Measurements from ENCODE around the gene HMBS.

Gene HMBS

DNA sequence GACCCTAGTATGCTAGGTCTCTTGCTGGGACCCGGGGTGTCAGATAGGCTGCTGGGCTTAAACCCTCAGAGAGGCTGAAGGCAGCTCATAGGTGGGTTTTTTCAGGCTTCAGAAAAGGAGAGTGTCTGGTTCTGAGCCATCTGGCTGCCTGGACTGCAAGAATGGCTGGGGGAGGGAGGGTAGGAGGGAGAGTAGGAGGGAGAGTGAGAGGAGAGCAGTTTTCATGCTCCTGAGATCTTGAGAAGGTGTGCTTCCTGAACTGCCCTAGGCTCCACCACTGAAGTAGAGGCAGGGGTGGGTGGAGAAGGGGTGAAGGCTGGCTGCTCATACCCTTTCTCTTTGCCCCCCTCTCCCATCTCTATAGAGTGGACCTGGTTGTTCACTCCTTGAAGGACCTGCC, 4.6 kb downstream of the HMBS start:
- no peak overlapping the region for H3K27ac ChIP-seq (ENCODE audit: low read depth, low read length)
- peaks cover 15% of the 10 kb centered on the region for H3K79me1 ChIP-seq (ENCODE audit: low read length)
- H3K4me3 ChIP-seq (ENCODE audit: low read depth, low read length): no peak overlapping the region
- H3K9me3 ChIP-seq (ENCODE audit: insufficient read depth, low read depth, low read length): no peaks in the 10 kb centered on the region
- no peak overlapping the region for H2BK5ac ChIP-seq (ENCODE audit: low read depth, low read length, poor library complexity)
- H3K4me1 ChIP-seq (ENCODE audit: control insufficient read depth in 1 of 2, insufficient read depth in 2 of 2, low read length in 2 of 2): peaks cover 14 to 19% of the 10 kb centered on the region in 2 experiments
- H3K14ac ChIP-seq (ENCODE audit: low read length): no peak overlapping the region
- WGBS (ENCODE audit: extremely low coverage, insufficient coverage, insufficient read length): no CpG with 5 or more reads among the region's 1 CpG
- H2AK5ac ChIP-seq (ENCODE audit: low read length): no peak overlapping the region
- no peak overlapping the region for H3K9ac ChIP-seq (ENCODE audit: low read length)
- H3K4ac ChIP-seq (ENCODE audit: low read depth, low read length): no peak overlapping the region
- no peak overlapping the region for H2BK12ac ChIP-seq (ENCODE audit: low read length)
- no peak overlapping the region for H3K23ac ChIP-seq (ENCODE audit: low read length)
- H3K79me2 ChIP-seq (ENCODE audit: control insufficient read depth, insufficient read depth, low read length, poor library complexity): peaks cover 19% of the 10 kb centered on the region
- no peak overlapping the region for H3K4me2 ChIP-seq (ENCODE audit: low read length)
- H3K18ac ChIP-seq (ENCODE audit: low read length): no peak overlapping the region
- H3K36me3 ChIP-seq (ENCODE audit: control insufficient read depth in 1 of 2, insufficient read depth in 2 of 2, low read length in 2 of 2): peaks cover 22% of the 10 kb centered on the region in 2 experiments
- H4K8ac ChIP-seq (ENCODE audit: low read depth, low read length): no peak overlapping the region
- H2BK120ac ChIP-seq (ENCODE audit: insufficient read depth, low read length, poor library complexity): no peak overlapping the region
- H3K27me3 ChIP-seq (ENCODE audit: insufficient read depth, low read length): no peaks in the 10 kb centered on the region
- DNase-seq: no peak
- no peak overlapping the region for H4K12ac ChIP-seq (ENCODE audit: low read depth, low read length)
- H4K91ac ChIP-seq (ENCODE audit: low read depth, low read length): no peak overlapping the region
- no peak overlapping the region for H2AFZ ChIP-seq (ENCODE audit: insufficient read depth, low read length, poor library complexity)

DNA sequence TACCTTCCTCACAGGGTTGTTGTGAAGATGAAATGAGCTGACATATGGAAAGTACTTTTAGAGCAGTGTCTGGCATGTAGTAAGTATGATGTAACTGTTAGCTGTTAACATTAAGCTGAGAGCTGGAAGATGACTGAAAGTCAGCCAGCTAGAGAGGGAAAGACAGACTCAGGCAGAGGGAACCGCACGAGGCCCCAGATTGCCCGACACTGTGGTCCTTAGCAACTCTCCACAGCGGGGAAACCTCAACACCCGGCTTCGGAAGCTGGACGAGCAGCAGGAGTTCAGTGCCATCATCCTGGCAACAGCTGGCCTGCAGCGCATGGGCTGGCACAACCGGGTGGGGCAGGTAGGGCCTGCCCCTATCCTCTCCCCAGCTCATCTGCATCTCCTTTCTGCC, 6.5 kb downstream of the HMBS start:
- Histone ChIP-seq H3K79me2 (ENCODE audit: control insufficient read depth, insufficient read depth, low read length, poor library complexity) (peaks cover 21% of the 10 kb centered on the region), H4K91ac (ENCODE audit: low read depth, low read length) (no peak overlapping the region), H2BK120ac (ENCODE audit: insufficient read depth, low read length, poor library complexity) (no peak overlapping the region), H3K27ac (ENCODE audit: low read depth, low read length) (no peak overlapping the region), H3K18ac (ENCODE audit: low read length) (no peak overlapping the region), H3K79me1 (ENCODE audit: low read length) (peaks cover 14% of the 10 kb centered on the region), H2AK5ac (ENCODE audit: low read length) (no peak overlapping the region), H3K4me1 (ENCODE audit: control insufficient read depth in 1 of 2, insufficient read depth in 2 of 2, low read length in 2 of 2) (peaks cover 8 to 12% of the 10 kb centered on the region in 2 experiments), H3K9me3 (ENCODE audit: insufficient read depth, low read depth, low read length) (no peaks in the 10 kb centered on the region), H4K8ac (ENCODE audit: low read depth, low read length) (no peak overlapping the region), H3K4ac (ENCODE audit: low read depth, low read length) (no peak overlapping the region), H2BK12ac (ENCODE audit: low read length) (no peak overlapping the region), H3K4me3 (ENCODE audit: low read depth, low read length) (no peak overlapping the region), H3K4me2 (ENCODE audit: low read length) (no peak overlapping the region), H3K27me3 (ENCODE audit: insufficient read depth, low read length) (no peaks in the 10 kb centered on the region), H4K12ac (ENCODE audit: low read depth, low read length) (no peak overlapping the region), H3K36me3 (ENCODE audit: control insufficient read depth in 1 of 2, insufficient read depth in 2 of 2, low read length in 2 of 2) (peaks cover 22% of the 10 kb centered on the region in 2 experiments), H2AFZ (ENCODE audit: insufficient read depth, low read length, poor library complexity) (no peak overlapping the region), H2BK5ac (ENCODE audit: low read depth, low read length, poor library complexity) (no peak overlapping the region), H3K14ac (ENCODE audit: low read length) (no peak overlapping the region), H3K9ac (ENCODE audit: low read length) (no peak overlapping the region), H3K23ac (ENCODE audit: low read length) (no peak overlapping the region)
- no peak for DNase-seq
- no CpG with 5 or more reads among the region's 9 CpGs for WGBS (ENCODE audit: extremely low coverage, insufficient coverage, insufficient read length)

DNA sequence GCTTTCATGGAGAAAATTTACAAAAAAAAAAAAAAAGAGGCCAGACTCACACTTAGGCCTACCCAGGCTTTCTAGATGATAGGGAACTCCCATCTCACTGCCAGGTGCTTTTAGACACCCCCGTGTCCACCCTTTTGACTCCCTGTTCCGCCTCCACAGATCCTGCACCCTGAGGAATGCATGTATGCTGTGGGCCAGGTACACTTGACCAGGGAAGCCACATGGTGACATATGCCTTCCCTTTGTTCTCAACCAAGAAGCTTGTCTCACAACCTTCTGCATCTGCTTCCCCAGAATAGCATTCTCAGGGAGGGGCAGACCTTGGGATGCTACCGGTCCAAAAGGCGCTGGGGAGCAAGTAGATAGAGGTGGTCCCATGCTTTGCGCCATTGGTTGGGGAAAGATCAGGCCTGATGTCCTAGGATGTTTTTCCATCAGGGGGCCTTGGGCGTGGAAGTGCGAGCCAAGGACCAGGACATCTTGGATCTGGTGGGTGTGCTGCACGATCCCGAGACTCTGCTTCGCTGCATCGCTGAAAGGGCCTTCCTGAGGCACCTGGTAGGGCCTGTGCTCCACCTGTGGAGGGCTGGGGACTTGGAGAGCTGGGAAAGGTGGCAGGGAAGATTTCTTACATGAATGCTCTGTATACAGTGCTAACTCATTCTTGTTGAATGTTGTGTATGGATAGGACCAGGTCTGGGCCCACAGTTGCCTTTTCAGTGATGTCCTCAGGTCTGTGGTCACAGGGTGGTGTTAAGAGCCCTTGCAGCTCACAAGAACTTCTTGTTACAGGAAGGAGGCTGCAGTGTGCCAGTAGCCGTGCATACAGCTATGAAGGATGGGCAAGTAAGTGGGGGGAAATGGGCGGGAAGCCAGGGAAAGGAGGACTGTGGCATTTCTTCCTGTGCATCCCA, 7.5 kb downstream of the HMBS start:
- H3K4me3 ChIP-seq (ENCODE audit: low read depth, low read length): no peak overlapping the region
- H3K27me3 ChIP-seq (ENCODE audit: insufficient read depth, low read length): no peaks in the 10 kb centered on the region
- WGBS (ENCODE audit: extremely low coverage, insufficient coverage, insufficient read length): no CpG with 5 or more reads among the region's 13 CpGs
- no peak overlapping the region for H2BK5ac ChIP-seq (ENCODE audit: low read depth, low read length, poor library complexity)
- H3K9ac ChIP-seq (ENCODE audit: low read length): no peak overlapping the region
- no peak overlapping the region for H3K18ac ChIP-seq (ENCODE audit: low read length)
- no peak overlapping the region for H3K14ac ChIP-seq (ENCODE audit: low read length)
- H3K36me3 ChIP-seq (ENCODE audit: control insufficient read depth in 1 of 2, insufficient read depth in 2 of 2, low read length in 2 of 2): peaks cover 24 to 31% of the 10 kb centered on the region in 2 experiments
- peaks cover 14% of the 10 kb centered on the region for H3K79me1 ChIP-seq (ENCODE audit: low read length)
- no peak overlapping the region for H3K23ac ChIP-seq (ENCODE audit: low read length)
- H2BK120ac ChIP-seq (ENCODE audit: insufficient read depth, low read length, poor library complexity): no peak overlapping the region
- H4K8ac ChIP-seq (ENCODE audit: low read depth, low read length): no peak overlapping the region
- H3K79me2 ChIP-seq (ENCODE audit: control insufficient read depth, insufficient read depth, low read length, poor library complexity): peaks cover 21% of the 10 kb centered on the region
- H3K4ac ChIP-seq (ENCODE audit: low read depth, low read length): no peak overlapping the region
- H3K4me2 ChIP-seq (ENCODE audit: low read length): peak overlapping the region; percentile 82
- H2BK12ac ChIP-seq (ENCODE audit: low read length): peak overlapping the region; percentile 45
- H2AFZ ChIP-seq (ENCODE audit: insufficient read depth, low read length, poor library complexity): no peak overlapping the region
- H2AK5ac ChIP-seq (ENCODE audit: low read length): no peak overlapping the region
- no peaks in the 10 kb centered on the region for H3K9me3 ChIP-seq (ENCODE audit: insufficient read depth, low read depth, low read length)
- no peak overlapping the region for H4K91ac ChIP-seq (ENCODE audit: low read depth, low read length)
- DNase-seq: no peak
- H3K4me1 ChIP-seq (ENCODE audit: control insufficient read depth in 1 of 2, insufficient read depth in 2 of 2, low read length in 2 of 2): peaks cover 8 to 12% of the 10 kb centered on the region in 2 experiments
- H3K27ac ChIP-seq (ENCODE audit: low read depth, low read length): no peak overlapping the region
- H4K12ac ChIP-seq (ENCODE audit: low read depth, low read length): no peak overlapping the region

DNA sequence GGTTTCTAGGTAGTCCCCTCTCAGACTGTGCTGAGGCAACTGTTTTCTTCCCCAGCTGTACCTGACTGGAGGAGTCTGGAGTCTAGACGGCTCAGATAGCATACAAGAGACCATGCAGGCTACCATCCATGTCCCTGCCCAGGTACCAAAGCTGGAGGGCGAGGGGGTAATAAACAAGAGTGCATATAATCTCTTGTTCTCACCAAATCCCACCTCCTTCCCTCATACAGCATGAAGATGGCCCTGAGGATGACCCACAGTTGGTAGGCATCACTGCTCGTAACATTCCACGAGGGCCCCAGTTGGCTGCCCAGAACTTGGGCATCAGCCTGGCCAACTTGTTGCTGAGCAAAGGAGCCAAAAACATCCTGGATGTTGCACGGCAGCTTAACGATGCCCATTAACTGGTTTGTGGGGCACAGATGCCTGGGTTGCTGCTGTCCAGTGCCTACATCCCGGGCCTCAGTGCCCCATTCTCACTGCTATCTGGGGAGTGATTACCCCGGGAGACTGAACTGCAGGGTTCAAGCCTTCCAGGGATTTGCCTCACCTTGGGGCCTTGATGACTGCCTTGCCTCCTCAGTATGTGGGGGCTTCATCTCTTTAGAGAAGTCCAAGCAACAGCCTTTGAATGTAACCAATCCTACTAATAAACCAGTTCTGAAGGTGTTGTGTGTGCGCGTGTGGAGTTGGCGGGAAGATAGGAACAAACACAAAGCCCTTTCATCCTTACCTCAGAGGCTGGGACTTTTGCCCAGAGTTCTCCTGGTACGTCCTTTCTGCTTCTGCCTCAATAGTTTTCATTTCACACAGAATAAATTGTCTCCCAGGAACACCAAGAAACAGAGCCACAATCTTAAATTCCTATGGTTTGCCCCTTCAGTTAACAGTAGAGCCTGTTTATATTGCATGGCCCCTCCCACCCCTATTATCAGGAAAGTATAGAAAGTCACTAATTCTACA, 8.5 kb downstream of the HMBS start:
- no peak overlapping the region for H3K27ac ChIP-seq (ENCODE audit: low read depth, low read length)
- peaks cover 29 to 40% of the 10 kb centered on the region in 2 experiments for H3K36me3 ChIP-seq (ENCODE audit: control insufficient read depth in 1 of 2, insufficient read depth in 2 of 2, low read length in 2 of 2)
- no peak overlapping the region for H2BK12ac ChIP-seq (ENCODE audit: low read length)
- no peak overlapping the region for H4K8ac ChIP-seq (ENCODE audit: low read depth, low read length)
- H2BK5ac ChIP-seq (ENCODE audit: low read depth, low read length, poor library complexity): no peak overlapping the region
- no peak overlapping the region for H3K23ac ChIP-seq (ENCODE audit: low read length)
- no peak for DNase-seq
- H2BK120ac ChIP-seq (ENCODE audit: insufficient read depth, low read length, poor library complexity): no peak overlapping the region
- H4K12ac ChIP-seq (ENCODE audit: low read depth, low read length): no peak overlapping the region
- no peaks in the 10 kb centered on the region for H3K27me3 ChIP-seq (ENCODE audit: insufficient read depth, low read length)
- H3K9me3 ChIP-seq (ENCODE audit: insufficient read depth, low read depth, low read length): no peaks in the 10 kb centered on the region
- no peak overlapping the region for H3K14ac ChIP-seq (ENCODE audit: low read length)
- no CpG with 5 or more reads among the region's 12 CpGs for whole genome bisulfite sequencing (ENCODE audit: extremely low coverage, insufficient coverage, insufficient read length)
- peak overlapping the region; percentile 46 for H3K4ac ChIP-seq (ENCODE audit: low read depth, low read length)
- peaks cover 21% of the 10 kb centered on the region for H3K79me2 ChIP-seq (ENCODE audit: control insufficient read depth, insufficient read depth, low read length, poor library complexity)
- H3K18ac ChIP-seq (ENCODE audit: low read length): peak overlapping the region; percentile 6
- H3K79me1 ChIP-seq (ENCODE audit: low read length): peaks cover 14% of the 10 kb centered on the region
- no peak overlapping the region for H3K9ac ChIP-seq (ENCODE audit: low read length)
- H4K91ac ChIP-seq (ENCODE audit: low read depth, low read length): no peak overlapping the region
- peak overlapping the region; percentile 82 for H3K4me2 ChIP-seq (ENCODE audit: low read length)
- no peak overlapping the region for H2AFZ ChIP-seq (ENCODE audit: insufficient read depth, low read length, poor library complexity)
- peaks cover 8 to 12% of the 10 kb centered on the region in 2 experiments for H3K4me1 ChIP-seq (ENCODE audit: control insufficient read depth in 1 of 2, insufficient read depth in 2 of 2, low read length in 2 of 2)
- H2AK5ac ChIP-seq (ENCODE audit: low read length): no peak overlapping the region
- no peak overlapping the region for H3K4me3 ChIP-seq (ENCODE audit: low read depth, low read length)

All from trophoblast cell (in vitro differentiated cells and primary cell).